Right lobe of liver (tissue), 6 donors: ENCODE results near the gene SLC13A5. TPM values are rescaled to one million over a fixed set of nuclear protein-coding genes. Genes with fewer than 3 reads are reported as not detected.
"Not testable (repeated sequence)": the region's sequence is repeated elsewhere in the genome, so short reads cannot be mapped to it uniquely, and the experiment has no call there.

Source experiments
- ATAC-seq, 4 donors: fragments of 200-7000 bp; cut with Tn5 transposase; one replicate each; pipeline ENCODE4 v1.9.1; 2020; ENCODE audit warnings: mild to moderate bottlenecking in 4 of 4, moderate library complexity in 4 of 4
- DNase-seq, 3 donors: peaks; one replicate each; pipeline ENCODE4 v3.0.0-alpha.2; 2020
- H3K27ac ChIP-seq, 3 donors: fragments of 200-600 bp; one replicate each; pipeline ENCODE4 v1.8.0; 2022
- H3K27me3 ChIP-seq, 2 donors: fragments of 200-600 bp; one replicate each; pipeline ENCODE4 v1.8.0; 2022
- H3K36me3 ChIP-seq, 4 donors: fragments of 200-600 bp; sonication (generic) in 1 of 4; one replicate each; pipeline versions ENCODE4 v1.5.1 to v1.8.0; 2017 to 2022; ENCODE audit warnings: control low read depth in 1 of 4
- H3K4me1 ChIP-seq, 4 donors: fragments of 200-600 bp; sonication (generic) in 1 of 4; one replicate each; pipeline versions ENCODE4 v1.5.1 to v1.8.0; 2017 to 2022; ENCODE audit warnings: control low read depth in 1 of 4
- H3K4me3 ChIP-seq, 3 donors: fragments of 200-600 bp; one replicate each; pipeline ENCODE4 v1.8.0; 2022
- H3K9me3 ChIP-seq, 4 donors: fragments of 200-600 bp; sonication (generic) in 1 of 4; one replicate each; pipeline versions ENCODE4 v1.5.1 to v1.8.0; 2017 to 2022; ENCODE audit warnings: control low read depth in 1 of 4
- POLR2A ChIP-seq: fragments of 450-650 bp; IDR thresholded peaks from one replicate; pipeline ENCODE4 v1.6.1; 2017; ENCODE audit warnings: antibody characterized with exemption, mild to moderate bottlenecking
- WGBS: methylation state at CpG from one replicate; pipeline ENCODE4 v1.1.6; 2018; ENCODE audit warnings: low coverage, low lambda C conversion rate; ENCODE audit not compliant: insufficient coverage; ENCODE audit errors: missing lambda C conversion rate; 5-methylcytosine and 5-hydroxymethylcytosine counted together
- intact Hi-C, 2 donors: fragments of 100-400 bp; cut with DNase I; formaldehyde crosslinking; loops; one replicate each; pipeline versions ENCODE4 v1.11.2 to v1.14.1; 2022
- total RNA-seq, 6 experiments: library from RNA; depleted of rRNA in 2 of 6; stranded (reverse); fragments of >200 nt in 2 of 6; fragmentation: NEBNext Ultra II Directional in 3 of 6; extraction: Animal tissue kit (Norgen Biotek cat#: 25700) in 3 of 6; gene quantifications; one replicate each; pipeline versions ENCODE4 v1.1.0 to v1.2.4, GENCODE V29; 2016 to 2023
- TF ChIP-seq, protein P1 (sequence below), 4 donors: fragments of 200-600 bp in 3 of 4; fragments of 450-650 bp in 1 of 4; IDR thresholded peaks; one replicate each; pipeline versions ENCODE4 v1.5.1 to v1.8.0; 2016 to 2022; ENCODE audit warnings: antibody characterized with exemption in 4 of 4, mild to moderate bottlenecking in 2 of 4
- donor health status: DM: no; HTN: yes; CAD: no.
- donor health status: DM: no; HTN: no; CAD: no.
- donor health status: DM: no; HTN: no; CAD: no.
- donor health status: DM: no; HTN: yes; CAD: no.
- donor health status: DM: no; HTN: yes; CAD: no.

SLC13A5 gene
- total RNA-seq, 6 experiments from 2014 or later = 142 to 383 (median 264) TPM

DNA sequence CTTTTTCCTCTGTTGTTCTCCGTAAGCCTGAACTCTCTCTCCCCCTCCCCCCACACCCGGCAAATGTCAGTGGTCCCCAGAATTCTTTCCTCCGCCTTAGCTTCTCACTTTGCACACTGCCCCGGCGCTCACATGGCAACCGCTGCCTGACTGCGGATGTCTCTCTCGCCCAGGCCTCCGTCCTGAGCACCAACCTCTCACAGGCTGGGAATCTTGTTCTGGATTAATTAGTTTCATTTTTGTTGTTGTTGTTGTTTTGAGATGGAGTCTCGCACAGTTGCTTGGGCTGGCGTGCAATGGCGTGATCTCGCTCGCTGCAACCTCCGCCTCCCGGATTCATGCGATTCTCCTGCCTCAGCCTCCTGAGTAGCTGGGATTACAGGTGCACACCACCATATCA is 45.0 kb downstream of the SLC13A5 start:
- ATAC-seq (no peak), DNase-seq (no peak)
- no peak for TF ChIP-seq POLR2A
- WGBS = 84% methylated on average over 10 of the region's 17 CpGs
- Histone ChIP-seq H3K27ac (no peak overlapping the region), H3K9me3 (no peaks in the 10 kb centered on the region), H3K27me3 (no peaks in the 10 kb centered on the region), H3K4me1 (peaks cover 0 to 13% (median 0%) of the 10 kb centered on the region in 4 donors), H3K36me3 (no peaks in the 10 kb centered on the region), H3K4me3 (no peak overlapping the region)
- intact Hi-C loops = loop anchor here in 1 of 2 donors (10.0 kb wide), 1 partner anchor 337 kb away; no protein-coding TSS in a partner anchor

DNA sequence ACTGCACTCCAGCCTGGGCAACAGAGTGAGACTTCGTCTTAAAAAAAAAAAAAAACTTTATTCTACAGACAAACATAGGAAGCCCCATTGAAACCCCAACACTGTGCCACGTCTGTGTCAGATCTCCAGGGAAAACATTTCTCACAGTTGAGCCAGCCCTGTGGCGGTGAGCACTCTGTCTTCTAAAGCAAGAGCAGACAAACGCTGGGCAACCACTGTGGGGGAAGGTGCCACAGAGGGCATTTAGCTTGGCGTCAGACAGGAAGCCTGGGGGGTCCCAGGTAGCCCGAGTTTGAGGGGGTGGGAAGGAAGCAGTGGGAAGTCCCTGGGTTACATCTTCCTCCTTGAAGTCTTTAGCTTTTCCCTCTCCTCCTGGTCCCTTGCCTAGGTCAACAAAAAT is 45.7 kb downstream of the SLC13A5 start:
- no peak for ATAC-seq
- Histone ChIP-seq H3K4me3 (no peak overlapping the region), H3K27ac (no peak overlapping the region), H3K36me3 (no peaks in the 10 kb centered on the region), H3K9me3 (no peaks in the 10 kb centered on the region), H3K4me1 (peaks cover 0 to 13% (median 0%) of the 10 kb centered on the region in 4 donors), H3K27me3 (no peaks in the 10 kb centered on the region)
- TF ChIP-seq POLR2A = no peak
- TF ChIP-seq, protein P1, sequence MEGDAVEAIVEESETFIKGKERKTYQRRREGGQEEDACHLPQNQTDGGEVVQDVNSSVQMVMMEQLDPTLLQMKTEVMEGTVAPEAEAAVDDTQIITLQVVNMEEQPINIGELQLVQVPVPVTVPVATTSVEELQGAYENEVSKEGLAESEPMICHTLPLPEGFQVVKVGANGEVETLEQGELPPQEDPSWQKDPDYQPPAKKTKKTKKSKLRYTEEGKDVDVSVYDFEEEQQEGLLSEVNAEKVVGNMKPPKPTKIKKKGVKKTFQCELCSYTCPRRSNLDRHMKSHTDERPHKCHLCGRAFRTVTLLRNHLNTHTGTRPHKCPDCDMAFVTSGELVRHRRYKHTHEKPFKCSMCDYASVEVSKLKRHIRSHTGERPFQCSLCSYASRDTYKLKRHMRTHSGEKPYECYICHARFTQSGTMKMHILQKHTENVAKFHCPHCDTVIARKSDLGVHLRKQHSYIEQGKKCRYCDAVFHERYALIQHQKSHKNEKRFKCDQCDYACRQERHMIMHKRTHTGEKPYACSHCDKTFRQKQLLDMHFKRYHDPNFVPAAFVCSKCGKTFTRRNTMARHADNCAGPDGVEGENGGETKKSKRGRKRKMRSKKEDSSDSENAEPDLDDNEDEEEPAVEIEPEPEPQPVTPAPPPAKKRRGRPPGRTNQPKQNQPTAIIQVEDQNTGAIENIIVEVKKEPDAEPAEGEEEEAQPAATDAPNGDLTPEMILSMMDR (IDR thresholded peaks at IDR 0.05) = no peak
- DNase-seq = no peak
- WGBS = 64% methylated on average over 4 of the region's 6 CpGs
- intact Hi-C loops = loop anchor here in 1 of 2 donors (10.0 kb wide), 1 partner anchor 337 kb away; no protein-coding TSS in a partner anchor

DNA sequence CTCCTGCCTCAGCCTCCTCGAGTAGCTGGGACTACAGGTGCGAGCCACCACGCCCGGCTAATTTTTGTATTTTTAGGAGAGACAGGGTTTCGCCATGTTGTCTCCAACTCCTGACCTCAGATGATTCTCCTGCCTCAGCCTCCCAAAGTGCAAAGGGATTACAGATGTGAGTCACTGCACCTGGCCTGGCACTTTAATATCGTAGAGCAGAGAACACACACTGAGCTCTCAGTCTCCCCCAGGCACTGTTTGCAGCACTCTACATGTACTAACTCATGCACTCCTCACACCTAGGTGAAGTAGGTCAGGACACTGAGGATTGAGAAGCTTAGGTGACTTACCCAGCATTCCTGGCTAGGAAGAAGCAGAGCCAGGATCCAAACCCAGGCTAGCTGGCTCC is 46.6 kb downstream of the SLC13A5 start:
- Histone ChIP-seq H3K4me3 (no peak overlapping the region), H3K36me3 (no peaks in the 10 kb centered on the region), H3K27me3 (no peaks in the 10 kb centered on the region), H3K4me1 (peaks cover 0 to 13% (median 0%) of the 10 kb centered on the region in 4 donors), H3K9me3 (no peaks in the 10 kb centered on the region), H3K27ac (no peak overlapping the region)
- TF ChIP-seq, protein P1 (IDR thresholded peaks at IDR 0.05) = no peak
- no peak for TF ChIP-seq POLR2A
- WGBS = 67% methylated on average over 6 of the region's 6 CpGs
- intact Hi-C loops = loop anchor here in 1 of 2 donors (10.0 kb wide), 1 partner anchor 338 kb away; no protein-coding TSS in a partner anchor
- ATAC-seq = no peak
- no peak for DNase-seq

DNA sequence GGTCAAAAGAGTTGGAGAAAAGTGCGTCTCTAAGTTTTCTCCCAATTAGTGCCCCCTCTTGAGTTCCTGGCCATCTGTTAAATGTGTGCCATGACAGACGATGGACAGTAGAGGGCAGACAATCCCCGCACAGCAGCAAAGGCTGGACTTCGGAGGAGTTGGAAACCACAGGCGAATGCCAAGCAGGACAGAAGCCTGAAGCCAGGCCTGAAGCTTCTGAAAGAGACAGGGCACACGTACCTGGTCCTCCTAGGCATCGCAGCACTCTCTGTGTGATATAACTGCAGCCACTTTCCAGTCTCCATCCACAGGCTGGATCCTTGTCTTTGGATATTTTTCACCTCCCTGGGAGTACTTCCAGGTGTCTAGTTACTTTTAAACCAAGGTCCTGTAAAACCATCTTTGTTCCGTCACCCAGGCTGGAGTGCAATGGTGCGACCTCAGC is 47.1 kb downstream of the SLC13A5 start:
- Histone ChIP-seq H3K4me1 (peaks cover 0 to 13% (median 0%) of the 10 kb centered on the region in 4 donors), H3K27ac (no peak overlapping the region), H3K36me3 (no peaks in the 10 kb centered on the region), H3K9me3 (no peaks in the 10 kb centered on the region), H3K4me3 (no peak overlapping the region), H3K27me3 (no peaks in the 10 kb centered on the region)
- WGBS = 8% methylated on average over 5 of the region's 9 CpGs
- intact Hi-C loops = loop anchor here in 1 of 2 donors (10.0 kb wide), 1 partner anchor 339 kb away; no protein-coding TSS in a partner anchor
- peak; percentile 97 to 100 (median 98) for ATAC-seq
- TF ChIP-seq, protein P1 (IDR thresholded peaks at IDR 0.05) = peak; percentile 86 to 90 (median 88)
- TF ChIP-seq POLR2A = no peak
- peak; percentile 66 to 81 (median 79) for DNase-seq

DNA sequence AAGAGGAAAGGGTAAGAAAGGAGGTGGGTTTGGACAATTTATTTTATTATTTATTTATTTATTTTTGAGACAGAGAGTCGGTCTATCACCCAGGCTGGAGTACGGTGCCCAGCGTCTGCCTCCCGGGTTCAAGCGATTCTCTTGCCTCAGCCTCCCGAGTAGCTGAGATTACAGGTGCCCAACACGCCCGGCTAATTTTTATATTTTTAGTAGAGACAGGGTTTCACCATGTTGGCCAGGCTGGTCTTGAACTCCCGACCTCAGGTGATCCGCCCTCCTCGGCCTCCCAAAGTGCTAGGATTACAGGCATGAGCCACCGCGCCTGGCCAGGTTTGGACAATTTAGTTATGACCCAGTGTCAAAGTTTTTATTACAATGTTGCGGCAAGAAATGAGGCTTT is 50.0 kb downstream of the SLC13A5 start:
- not testable (repeated sequence) for H3K9me3 ChIP-seq, H3K27ac ChIP-seq, H3K4me1 ChIP-seq, ATAC-seq, H3K27me3 ChIP-seq, H3K36me3 ChIP-seq, DNase-seq, H3K4me3 ChIP-seq
- WGBS = 91% methylated on average over 13 of the region's 14 CpGs
- intact Hi-C loops = loop anchor here in 1 of 2 donors (10.0 kb wide), 1 partner anchor 342 kb away; no protein-coding TSS in a partner anchor
